GM21381 (cell line): ENCODE measurements around the gene RAB27A.
"Not testable (repeated sequence)": the region's sequence is repeated elsewhere in the genome, so short reads cannot be mapped to it uniquely, and the experiment has no call there.

ENCODE experiments used
- ATAC-seq: cut with Tn5 transposase; IDR thresholded peaks from one replicate; pipeline ENCODE4 v1.9.1; 2021; ENCODE audit warnings: mild to moderate bottlenecking, moderate library complexity; ENCODE audit not compliant: unreplicated experiment

The RAB27A gene

DNA sequence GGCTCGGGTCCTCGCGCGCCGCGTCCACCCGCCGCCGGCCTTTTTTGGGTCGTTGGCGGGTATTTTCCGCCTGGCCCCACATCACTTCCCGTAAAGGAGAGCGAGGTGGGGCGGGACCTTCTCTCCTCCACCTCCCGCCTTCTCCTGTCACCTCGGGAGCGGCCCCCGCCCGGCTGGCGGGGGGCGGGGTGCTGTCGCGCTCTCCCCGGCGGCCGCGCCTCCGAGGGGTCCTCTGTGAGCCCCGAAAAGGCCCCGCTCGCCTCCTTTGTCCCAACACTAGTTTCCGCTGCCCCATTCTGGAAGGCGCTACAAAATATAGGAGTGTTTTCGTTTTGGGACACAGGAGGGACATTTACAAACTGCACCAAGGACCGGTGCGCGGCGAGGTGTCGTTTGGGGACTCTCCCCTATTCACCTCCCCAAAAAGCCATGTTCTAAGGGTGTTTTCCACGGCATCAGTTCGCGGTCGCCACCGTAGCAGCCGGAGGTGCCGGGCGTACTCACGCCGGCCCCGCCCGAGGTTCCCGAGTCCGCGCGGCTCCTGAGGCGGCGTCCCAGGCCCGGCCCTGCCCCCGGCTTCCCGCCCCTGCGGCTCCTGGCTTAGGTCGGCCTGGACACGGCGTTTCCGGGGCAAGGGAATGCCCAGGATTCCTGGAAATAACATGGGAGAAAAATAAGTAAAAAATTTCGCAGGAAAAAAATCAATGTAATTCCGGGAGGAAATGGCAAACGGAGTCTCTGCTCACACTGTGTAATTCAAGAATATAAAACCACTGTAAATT, at the start of gene RAB27A:
TSS of gene RAB27A (minus strand) at position 68 of the 782 bp plus-strand sequence. CDS start 54,879 bp downstream, outside the sequence.
- peak; percentile 80 for ATAC-seq

- no peak for ATAC-seq
These were observed 47.5 kb upstream of the RAB27A start for GRCh38 chr15:55337160-55337559.

GRCh38 chr15:55334997-55335396, 45.4 kb upstream of the RAB27A start:
- ATAC-seq, result no peak

DNA sequence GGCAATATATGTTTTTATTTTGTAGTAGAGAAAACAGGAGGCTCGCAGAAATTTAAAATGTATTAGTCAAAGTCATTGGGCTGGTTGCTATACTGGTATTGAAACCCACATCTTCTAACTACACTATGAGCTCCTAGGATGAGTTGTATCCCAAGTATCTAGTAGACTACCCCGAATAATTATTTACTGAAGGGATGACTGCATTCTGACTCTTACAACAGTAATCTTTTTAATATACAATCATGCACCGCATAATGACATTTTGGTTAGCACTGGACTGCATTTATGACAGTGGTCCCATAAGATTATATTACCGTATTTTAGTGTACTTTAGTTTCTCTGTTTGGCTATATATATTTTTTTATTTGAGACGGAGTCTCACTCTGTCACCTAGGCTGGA, 44.8 kb upstream of the RAB27A start:
- no peak for ATAC-seq

GRCh38 chr15:55327387-55327786, 37.8 kb upstream of the RAB27A start:
- no peak for ATAC-seq

- ATAC-seq, result no peak
These were observed 32.9 kb upstream of the RAB27A start for GRCh38 chr15:55322467-55322866.

GRCh38 chr15:55320963-55321362, 31.4 kb upstream of the RAB27A start:
- ATAC-seq, result no peak

GRCh38 chr15:55320238-55320550, 30.6 kb upstream of the RAB27A start:
- no peak for ATAC-seq

DNA sequence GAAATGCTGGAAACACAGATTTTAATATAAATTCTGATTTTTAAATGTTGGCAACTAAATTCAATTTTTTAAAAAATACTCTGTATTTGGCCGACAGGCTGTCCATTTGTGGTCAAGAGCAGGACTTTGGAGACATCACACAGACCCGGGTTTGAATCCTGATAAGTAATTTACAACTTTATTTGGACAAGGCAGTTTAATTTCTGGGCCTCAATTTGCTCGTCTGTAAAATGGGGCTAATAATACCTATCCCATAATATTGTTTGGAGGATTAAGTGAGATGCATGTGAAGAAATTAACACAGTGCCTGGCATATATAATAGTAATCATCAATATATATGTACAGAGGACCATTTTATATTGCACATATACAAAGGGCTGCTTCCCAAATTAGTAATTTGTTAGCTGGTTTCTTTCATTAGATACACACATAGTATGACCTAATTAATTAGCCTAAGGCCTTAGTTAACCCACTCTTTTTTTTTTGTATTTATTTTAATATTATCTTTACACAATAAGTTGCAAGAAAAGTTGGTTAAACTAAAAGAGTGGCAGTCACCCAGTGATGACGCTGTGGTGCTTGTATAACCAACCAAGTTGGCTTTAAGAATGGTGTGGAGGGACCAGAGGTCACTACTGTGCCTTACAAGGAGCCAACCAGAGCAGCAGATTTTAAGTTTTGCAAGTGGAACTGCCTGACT, 30.1 kb upstream of the RAB27A start:
- ATAC-seq, result peak; percentile 42

- peak; percentile 90 for ATAC-seq
These were observed 29.2 kb upstream of the RAB27A start, which contains the start of the genes PIGB and PIGBOS1 for GRCh38 chr15:55318588-55319494. Gene PIGB (plus strand): TSS chr15:55319222. CDS start chr15:55319251, 29 bp downstream. Gene PIGBOS1 (minus strand): TSS chr15:55319123. CDS start chr15:55317792, 1,331 bp downstream.

DNA sequence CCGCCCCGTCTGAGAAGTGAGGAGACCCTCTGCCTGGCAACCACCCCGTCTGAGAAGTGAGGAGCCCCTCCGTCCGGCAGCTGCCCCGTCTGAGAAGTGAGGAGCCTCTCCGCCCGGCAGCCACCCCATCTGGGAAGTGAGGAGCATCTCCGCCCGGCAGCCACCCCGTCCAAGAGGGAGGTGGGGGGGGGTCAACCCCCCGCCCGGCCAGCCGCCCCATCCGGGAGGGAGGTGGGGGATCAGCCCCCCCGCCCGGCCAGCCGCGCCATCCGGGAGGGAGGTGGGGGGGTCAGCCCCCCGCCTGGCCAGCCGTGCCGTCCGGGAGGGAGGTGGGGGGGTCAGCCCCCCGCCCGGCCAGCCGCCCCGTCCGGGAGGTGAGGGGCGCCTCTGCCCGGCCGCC, 13.2 kb upstream of the RAB27A start:
- not testable (repeated sequence) for ATAC-seq

GRCh38 chr15:55297315-55297714, 7.7 kb upstream of the RAB27A start:
- ATAC-seq, result no peak

GRCh38 chr15:55290528-55291057, 980 bp upstream of the RAB27A start:
- ATAC-seq, result peak; percentile 78

DNA sequence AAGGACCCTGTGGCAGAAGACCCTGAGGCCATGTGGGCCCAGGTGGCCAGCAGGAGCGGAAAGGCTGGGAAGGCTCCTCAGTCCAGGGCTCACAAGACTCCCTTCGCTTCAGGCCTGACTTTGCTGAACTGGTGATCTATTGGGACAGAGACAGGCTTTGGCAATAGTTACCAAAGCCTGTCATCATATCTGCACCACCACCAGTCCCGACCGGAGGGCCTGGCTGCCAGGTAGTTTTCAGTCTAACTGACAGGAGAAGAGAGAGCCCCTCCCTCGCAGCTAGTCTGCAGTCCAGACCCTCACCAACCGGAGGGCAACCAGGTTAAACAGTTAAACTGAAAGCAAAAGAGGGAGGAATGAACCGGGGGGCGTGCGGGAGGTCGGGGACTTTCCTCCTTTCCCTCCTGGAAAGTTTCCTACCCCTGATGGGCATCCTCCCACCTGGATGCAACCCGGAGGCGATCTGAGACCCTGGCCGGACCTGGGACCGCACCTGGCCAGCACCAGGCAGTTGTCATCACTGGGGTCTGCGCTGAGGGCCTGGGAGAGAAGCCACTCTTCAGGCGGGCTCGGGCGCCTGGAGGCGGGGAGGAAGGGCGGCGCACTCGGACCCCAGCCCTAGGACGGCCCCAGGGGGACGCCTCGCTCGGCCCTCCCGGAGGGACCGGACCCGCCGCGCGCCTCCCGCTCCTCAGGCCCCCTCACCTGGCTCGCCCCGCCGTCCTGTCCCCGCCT, 435 bp downstream of the RAB27A start:
- peak; percentile 32 for ATAC-seq

DNA sequence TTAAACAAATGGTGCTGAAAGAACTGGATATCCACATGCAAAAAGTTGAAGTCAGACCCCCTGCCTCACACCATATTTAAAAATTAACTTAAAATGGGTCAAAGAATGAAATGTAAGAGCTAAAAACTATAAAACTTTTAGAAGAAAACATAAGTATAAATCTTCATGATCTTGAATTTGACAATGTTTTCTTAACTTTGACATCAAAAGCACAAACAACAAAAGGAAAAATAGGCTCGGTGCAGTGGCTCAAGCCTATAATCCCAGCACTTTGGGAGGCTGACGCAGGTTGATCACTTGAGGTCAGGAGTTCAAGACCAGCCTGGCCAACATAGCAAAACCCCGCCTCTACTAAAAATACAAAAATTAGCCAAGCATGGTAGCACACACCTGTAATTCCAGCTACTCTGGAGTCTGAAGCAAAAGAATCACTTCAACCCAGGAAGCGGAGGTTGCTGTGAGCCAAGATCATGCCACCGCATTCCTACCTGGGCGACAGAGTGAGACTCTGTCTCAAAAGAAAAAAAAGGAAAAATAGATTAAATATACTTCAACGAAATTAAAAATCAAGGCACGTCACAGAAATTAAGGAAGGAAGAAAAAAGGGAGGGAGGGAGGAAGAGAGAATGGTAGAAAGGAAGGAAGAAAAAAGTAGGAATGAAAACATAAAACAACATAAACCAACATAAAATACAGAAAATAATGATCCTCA, 1.5 kb downstream of the RAB27A start:
- ATAC-seq, result no peak

DNA sequence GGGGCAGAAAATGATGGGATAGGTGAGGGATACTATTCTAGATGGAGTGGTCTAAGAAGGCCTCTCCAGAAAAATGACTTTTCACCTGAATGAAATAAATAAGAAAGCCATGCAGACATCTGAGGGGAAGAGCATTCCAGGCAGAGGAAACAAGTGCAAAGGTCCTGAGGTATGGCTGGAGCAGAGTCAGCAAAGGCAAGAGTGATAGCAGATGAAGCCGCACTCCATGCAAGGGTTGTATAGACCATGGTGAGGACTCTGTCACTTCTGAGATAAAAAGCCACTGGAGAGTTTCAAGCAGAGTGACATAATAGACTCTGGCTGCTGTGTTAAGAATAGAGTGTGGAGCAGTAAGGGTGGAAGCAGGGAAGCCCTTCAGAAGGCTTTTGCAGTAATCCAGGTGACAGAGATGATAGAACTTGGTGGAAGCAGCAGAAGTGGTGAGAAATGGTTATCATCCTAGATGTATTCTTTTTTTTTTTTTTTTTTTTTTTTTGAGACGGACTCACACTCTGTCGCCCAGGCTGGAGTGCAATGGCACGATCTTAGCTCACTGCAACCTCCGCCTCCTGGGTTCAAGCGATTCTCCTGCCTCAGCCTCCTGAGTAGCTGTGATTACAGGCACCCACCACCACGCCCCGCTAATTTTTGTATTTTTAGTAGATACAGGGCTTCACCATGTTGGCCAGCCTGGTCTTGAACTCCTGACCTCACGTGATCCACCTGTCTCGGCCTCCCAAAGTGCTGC, 3.0 kb downstream of the RAB27A start:
- ATAC-seq, result not testable (repeated sequence)

- ATAC-seq, result no peak
These were observed 5.2 kb downstream of the RAB27A start for GRCh38 chr15:55284426-55284825.

- ATAC-seq, result no peak
These were observed 6.0 kb downstream of the RAB27A start for GRCh38 chr15:55283379-55284147.
